Large intestine (tissue), 3 donors: ENCODE measurements around the gene NT5C3B. TPM values are rescaled to one million over a fixed set of nuclear protein-coding genes. Genes with fewer than 3 reads are reported as not detected.
A peak's percentile ranks its signal among the peaks of the same experiment; 100 is the strongest.
"Not testable (repeated sequence)": the region's sequence is repeated elsewhere in the genome, so short reads cannot be mapped to it uniquely, and the experiment has no call there.

ENCODE experiments used
- DNase-seq, 2 donors: peaks; one replicate each; pipeline versions ENCODE4 v3.0.0 to v3.0.0-alpha.2; 2013
- H3K27ac ChIP-seq: one replicate; pipeline ENCODE4 v1.5.1; 2013; ENCODE audit warnings: low read length
- H3K27me3 ChIP-seq: 2 replicates; pipeline ENCODE4 v1.6.1; 2013; ENCODE audit warnings: low read length; ENCODE audit not compliant: control insufficient read depth, insufficient read depth
- H3K36me3 ChIP-seq: 2 replicates; pipeline ENCODE4 v1.6.1; 2013; ENCODE audit warnings: low read length; ENCODE audit not compliant: control insufficient read depth, insufficient read depth
- H3K4me1 ChIP-seq: one replicate; pipeline ENCODE4 v1.6.1; 2013; ENCODE audit warnings: low read length; ENCODE audit not compliant: control insufficient read depth, insufficient read depth
- H3K4me3 ChIP-seq: one replicate; pipeline ENCODE4 v1.5.1; 2013; ENCODE audit warnings: low read length
- H3K9me3 ChIP-seq: one replicate; pipeline ENCODE4 v1.6.1; 2013; ENCODE audit warnings: mild to moderate bottlenecking, low read depth, low read length, moderate library complexity; ENCODE audit not compliant: control insufficient read depth
- WGBS: methylation state at CpG from one replicate; pipeline ENCODE4 v1.1.5; 2013; ENCODE audit warnings: low lambda C conversion rate; ENCODE audit not compliant: insufficient coverage; 5-methylcytosine and 5-hydroxymethylcytosine counted together
- polyA plus RNA-seq: library from polyadenylated mRNA; unstranded; fragments of 120-200 nt; gene quantifications from one replicate; pipeline ENCODE4 v1.2.1, GENCODE V29; 2013

The NT5C3B gene
- polyA plus RNA-seq, 1 donor, result 36.7 TPM

GRCh38 chr17:41869426-41869825 lies 33.4 kb upstream of the NT5C3B start:
- Histone ChIP-seq H3K27me3 (no peaks in the 10 kb centered on the region), H3K4me1 (no peaks in the 10 kb centered on the region), H3K9me3 (no peaks in the 10 kb centered on the region), H3K4me3 (no peak overlapping the region), H3K27ac (no peak overlapping the region), H3K36me3 (peaks cover 66% of the 10 kb centered on the region)
- DNase-seq, result no peak
- WGBS, result 80% methylated on average over 1 of the region's 9 CpGs

DNA sequence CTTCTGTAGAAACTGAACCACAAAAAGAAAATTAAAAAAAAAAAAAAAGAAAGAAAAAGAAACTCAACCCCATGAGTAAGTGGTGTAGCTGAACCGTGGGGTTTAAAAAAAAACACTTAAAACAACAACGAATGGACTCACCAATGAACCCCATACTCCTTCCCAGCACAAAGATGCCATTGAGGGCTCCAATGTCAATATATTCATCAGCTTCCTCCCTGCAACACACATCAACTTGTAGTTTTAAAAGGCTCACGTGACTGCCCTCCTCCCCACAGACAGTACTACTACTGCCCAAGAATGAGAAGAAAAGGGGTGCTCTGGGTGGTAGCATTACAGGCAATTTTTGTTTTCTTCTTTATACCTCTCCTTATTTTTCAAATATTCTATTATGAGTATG lies 32.5 kb upstream of the NT5C3B start:
- H3K27ac ChIP-seq, result no peak overlapping the region
- no CpG with 5 or more reads among the region's 3 CpGs for WGBS
- no peak for DNase-seq
- peaks cover 8% of the 10 kb centered on the region for H3K4me1 ChIP-seq
- peaks cover 59% of the 10 kb centered on the region for H3K36me3 ChIP-seq
- H3K9me3 ChIP-seq, result no peaks in the 10 kb centered on the region
- no peak overlapping the region for H3K4me3 ChIP-seq
- no peaks in the 10 kb centered on the region for H3K27me3 ChIP-seq

DNA sequence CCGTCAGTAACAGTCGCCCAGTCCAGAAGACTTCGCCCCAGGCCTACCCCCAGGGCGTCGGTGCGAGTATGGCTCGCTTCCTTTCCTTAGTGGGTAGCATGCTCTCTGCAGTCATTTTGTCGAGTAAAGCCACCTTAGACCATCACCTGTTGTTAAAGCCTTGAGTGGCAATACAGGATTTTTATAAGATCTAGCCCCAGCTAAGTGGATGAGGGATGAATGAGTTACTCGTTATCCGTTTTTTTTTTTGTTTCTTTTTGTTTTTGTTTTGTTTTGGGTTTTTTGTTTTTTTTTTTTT lies 29.5 kb upstream of the NT5C3B start:
- H3K4me1 ChIP-seq, result peaks cover 12% of the 10 kb centered on the region
- H3K27ac ChIP-seq, result peak overlapping the region; percentile 65
- no peak for DNase-seq
- WGBS, result 29% methylated on average over 2 of the region's 10 CpGs
- H3K9me3 ChIP-seq, result no peaks in the 10 kb centered on the region
- H3K4me3 ChIP-seq, result peak overlapping the region; percentile 31
- no peaks in the 10 kb centered on the region for H3K27me3 ChIP-seq
- peaks cover 34% of the 10 kb centered on the region for H3K36me3 ChIP-seq

GRCh38 chr17:41864836-41865595 lies 29.0 kb upstream of the NT5C3B start, which contains the start of gene KLHL11:
Gene KLHL11, minus strand, starts transcription at chr17:41865423. Its CDS starts 53 bp downstream, at chr17:41865370.
- peaks cover 12% of the 10 kb centered on the region for H3K4me1 ChIP-seq
- H3K9me3 ChIP-seq, result no peaks in the 10 kb centered on the region
- DNase-seq, result peak; percentile 91 to 95
- peak within 1 kb of the TSS; percentile 100 for H3K4me3 ChIP-seq
- H3K27me3 ChIP-seq, result no peaks in the 10 kb centered on the region
- peak within 1 kb of the TSS; percentile 88 for H3K27ac ChIP-seq
- H3K36me3 ChIP-seq, result peaks cover 29% of the 10 kb centered on the region
- WGBS, result no CpG with 5 or more reads among the region's 90 CpGs

- peaks cover 23% of the 10 kb centered on the region for H3K36me3 ChIP-seq
- no peaks in the 10 kb centered on the region for H3K27me3 ChIP-seq
- H3K9me3 ChIP-seq, result no peaks in the 10 kb centered on the region
- peak overlapping the region; percentile 100 for H3K4me3 ChIP-seq
- no CpG with 5 or more reads among the region's 25 CpGs for WGBS
- peak in 1 of 2 donors; percentile 40 for DNase-seq
- H3K27ac ChIP-seq, result peak overlapping the region; percentile 88
- peaks cover 12% of the 10 kb centered on the region for H3K4me1 ChIP-seq
These were observed 28.4 kb upstream of the NT5C3B start for GRCh38 chr17:41864498-41864835.

DNA sequence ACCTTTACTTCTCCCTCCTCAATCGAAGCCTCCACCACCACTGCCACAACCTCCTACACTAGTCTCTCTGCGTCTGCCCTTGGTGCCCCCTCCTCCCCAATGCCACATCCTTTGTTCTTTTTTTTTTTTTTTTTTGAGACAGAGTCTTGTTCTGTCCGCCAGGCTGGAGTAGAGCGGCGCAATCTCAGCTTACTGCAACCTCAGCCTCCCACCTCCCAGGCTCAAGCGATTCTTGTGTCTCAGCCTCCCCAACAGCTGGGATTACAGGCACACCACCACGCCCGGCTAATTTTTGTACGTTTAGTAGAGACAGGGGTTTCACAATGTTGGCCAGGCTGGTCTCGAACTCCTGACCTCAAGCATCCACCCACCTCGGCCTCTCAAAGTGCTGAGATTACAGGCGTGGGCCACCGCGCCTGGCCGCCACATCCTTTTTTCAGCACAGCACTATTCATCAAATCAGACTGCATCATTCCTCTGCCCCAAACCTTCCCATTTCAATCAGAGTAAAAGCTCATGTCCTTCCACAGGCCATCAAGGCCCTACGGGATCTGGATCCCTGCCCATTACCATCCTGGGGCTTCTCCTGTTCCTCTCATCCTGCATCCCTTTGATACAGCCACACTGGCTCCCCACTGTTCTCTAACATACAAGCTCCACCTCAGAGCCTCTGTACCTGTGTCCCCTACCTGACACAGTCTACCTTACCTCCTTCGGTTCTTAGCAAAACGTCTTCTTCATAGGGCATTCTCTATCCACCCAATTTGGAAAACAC lies 27.2 kb upstream of the NT5C3B start:
- Histone ChIP-seq H3K36me3 (peaks cover 14% of the 10 kb centered on the region), H3K27me3 (no peaks in the 10 kb centered on the region), H3K27ac (no peak overlapping the region), H3K9me3 (no peaks in the 10 kb centered on the region), H3K4me3 (peak overlapping the region; percentile 100), H3K4me1 (peaks cover 12% of the 10 kb centered on the region)
- WGBS, result 67% methylated on average over 4 of the region's 18 CpGs
- DNase-seq, result no peak

GRCh38 chr17:41860254-41860931 lies 24.4 kb upstream of the NT5C3B start:
- no peak overlapping the region for H3K27ac ChIP-seq
- no peak overlapping the region for H3K4me3 ChIP-seq
- peaks cover 2% of the 10 kb centered on the region for H3K36me3 ChIP-seq
- no peaks in the 10 kb centered on the region for H3K9me3 ChIP-seq
- H3K27me3 ChIP-seq, result no peaks in the 10 kb centered on the region
- H3K4me1 ChIP-seq, result peaks cover 12% of the 10 kb centered on the region
- no peak for DNase-seq
- WGBS, result 100% methylated on average over 1 of the region's 3 CpGs

GRCh38 chr17:41851382-41851781 lies 15.3 kb upstream of the NT5C3B start:
- H3K9me3 ChIP-seq, DNase-seq, H3K27me3 ChIP-seq, H3K27ac ChIP-seq, H3K4me3 ChIP-seq, H3K4me1 ChIP-seq: not testable (repeated sequence)
- H3K36me3 ChIP-seq, result peaks cover 20% of the 10 kb centered on the region
- no CpG with 5 or more reads among the region's 14 CpGs for WGBS

GRCh38 chr17:41849251-41849990 lies 13.4 kb upstream of the NT5C3B start:
- no peak for DNase-seq
- H3K9me3 ChIP-seq, result no peaks in the 10 kb centered on the region
- peaks cover 14% of the 10 kb centered on the region for H3K36me3 ChIP-seq
- H3K27me3 ChIP-seq, result no peaks in the 10 kb centered on the region
- no peak overlapping the region for H3K4me3 ChIP-seq
- no peak overlapping the region for H3K27ac ChIP-seq
- H3K4me1 ChIP-seq, result no peaks in the 10 kb centered on the region
- 90% methylated on average over 2 of the region's 4 CpGs for WGBS

GRCh38 chr17:41848788-41849187 lies 12.8 kb upstream of the NT5C3B start:
- no peak overlapping the region for H3K27ac ChIP-seq
- WGBS, result 100% methylated on average over 1 of the region's 4 CpGs
- no peaks in the 10 kb centered on the region for H3K9me3 ChIP-seq
- DNase-seq, result no peak
- H3K4me1 ChIP-seq, result no peaks in the 10 kb centered on the region
- H3K27me3 ChIP-seq, result no peaks in the 10 kb centered on the region
- no peak overlapping the region for H3K4me3 ChIP-seq
- H3K36me3 ChIP-seq, result peaks cover 9% of the 10 kb centered on the region
